IMR-90 (cell line): ENCODE measurements around the gene ATP1B2. TPM values are rescaled to one million over a fixed set of nuclear protein-coding genes. Genes with fewer than 3 reads are reported as not detected.

Experiments
- ATAC-seq: fragments of 200-7000 bp; cut with Tn5 transposase; 2 replicates; pipeline ENCODE4 v1.9.1; 2020; ENCODE audit warnings: low read depth, mild to moderate bottlenecking, moderate library complexity
- BruUV-seq: library from RNA; stranded (reverse); fragments of 400-500 nt; replicated peaks from 2 replicates; lab custom pipeline; 2021; lab: Mats Ljungman, UMichigan
- CTCF ChIA-PET: fragments of 300-600 bp; formaldehyde crosslinking; extraction: SDS; loops from one replicate; lab custom pipeline; 2021; ENCODE audit warnings: antibody characterized with exemption; lab: Yijun Ruan, JAX
- POLR2A ChIA-PET: fragments of 300-600 bp; sonication (Branson Sonifier 250); formaldehyde crosslinking; loops from one replicate; lab custom pipeline; 2022; ENCODE audit warnings: antibody characterized with exemption; ENCODE audit not compliant: unreplicated experiment; lab: Charles Lee
- DNase-seq: peaks from one replicate; pipeline ENCODE4 v3.0.0; 2013
- H2AFZ ChIP-seq: replicated peaks from 2 replicates; pipeline ENCODE3; 2013; ENCODE audit warnings: low read length, mild to moderate bottlenecking; ENCODE audit not compliant: poor library complexity
- H2AK5ac ChIP-seq: 2 replicates; pipeline ENCODE4 v1.6.1; 2013; ENCODE audit warnings: low read depth, low read length, inconsistent platforms
- H2AK9ac ChIP-seq: replicated peaks from 2 replicates; pipeline ENCODE3; 2013; ENCODE audit warnings: mild to moderate bottlenecking, low read depth, low read length, moderate library complexity; ENCODE audit not compliant: poor library complexity
- H2BK120ac ChIP-seq: 2 replicates; pipeline ENCODE4 v1.6.1; 2013; ENCODE audit warnings: low read depth, low read length, inconsistent platforms
- H2BK15ac ChIP-seq: 3 replicates; pipeline ENCODE4 v1.6.1; 2013; ENCODE audit warnings: low read depth, low read length, inconsistent platforms
- H2BK20ac ChIP-seq: 2 replicates; pipeline ENCODE4 v1.6.1; 2013; ENCODE audit warnings: low read depth, mild to moderate bottlenecking, inconsistent platforms, low read length, moderate library complexity
- H2BK5ac ChIP-seq: 2 replicates; pipeline ENCODE4 v1.6.1; 2013; ENCODE audit warnings: mild to moderate bottlenecking, low read depth, low read length, inconsistent platforms; ENCODE audit not compliant: poor library complexity, severe bottlenecking
- H3K14ac ChIP-seq: replicated peaks from 2 replicates; pipeline ENCODE4 v1.6.1; 2013; ENCODE audit warnings: low read depth, low read length, inconsistent platforms
- H3K18ac ChIP-seq: 2 replicates; pipeline ENCODE4 v1.6.1; 2013; ENCODE audit warnings: low read depth, low read length, control low read depth
- H3K23ac ChIP-seq: 2 replicates; pipeline ENCODE4 v1.6.1; 2013; ENCODE audit warnings: low read depth, low read length, inconsistent platforms
- H3K27ac ChIP-seq: 2 replicates; pipeline ENCODE4 v1.5.1; 2013; ENCODE audit warnings: mild to moderate bottlenecking, control low read depth, low read length; ENCODE audit not compliant: insufficient read depth
- H3K27me3 ChIP-seq: 2 replicates; pipeline ENCODE4 v1.6.1; 2013; ENCODE audit warnings: low read length; ENCODE audit not compliant: control insufficient read depth, insufficient read depth
- H3K36me3 ChIP-seq: 2 replicates; pipeline ENCODE4 v1.6.1; 2013; ENCODE audit warnings: low read length, mixed read lengths; ENCODE audit not compliant: control insufficient read depth, insufficient read depth
- H3K4ac ChIP-seq: 2 replicates; pipeline ENCODE4 v1.6.1; 2013; ENCODE audit warnings: low read depth, low read length, inconsistent platforms
- H3K4me1 ChIP-seq: 2 replicates; pipeline ENCODE4 v1.6.1; 2013; ENCODE audit warnings: low read length, mixed read lengths; ENCODE audit not compliant: control insufficient read depth, insufficient read depth
- H3K4me2 ChIP-seq: 2 replicates; pipeline ENCODE4 v1.6.1; 2013; ENCODE audit warnings: low read depth, mild to moderate bottlenecking, control low read depth, low read length, moderate library complexity
- H3K4me3 ChIP-seq: 2 replicates; pipeline ENCODE4 v1.5.1; 2013; ENCODE audit warnings: low read depth, mild to moderate bottlenecking, control low read depth, low read length, moderate library complexity; ENCODE audit not compliant: insufficient read depth
- H3K56ac ChIP-seq: 2 replicates; pipeline ENCODE4 v1.6.1; 2013; ENCODE audit warnings: low read length, inconsistent platforms; ENCODE audit not compliant: insufficient read depth; ENCODE audit errors: extremely low read depth
- H3K79me1 ChIP-seq, 2 experiments: 2 replicates each; pipeline ENCODE4 v1.6.1; 2013; ENCODE audit warnings: low read length in 2 of 2, inconsistent platforms in 1 of 2, low read depth in 1 of 2
- H3K9ac ChIP-seq: 2 replicates; pipeline ENCODE4 v1.6.1; 2013; ENCODE audit warnings: low read depth, low read length, control low read depth
- H3K9me1 ChIP-seq: 2 replicates; pipeline ENCODE4 v1.6.1; 2013; ENCODE audit warnings: low read length, inconsistent platforms; ENCODE audit not compliant: insufficient read depth
- H3K9me3 ChIP-seq: 2 replicates; pipeline ENCODE4 v1.6.1; 2013; ENCODE audit warnings: low read length; ENCODE audit not compliant: control insufficient read depth, insufficient read depth
- H4K20me1 ChIP-seq: 2 replicates; pipeline ENCODE4 v1.6.1; 2013; ENCODE audit warnings: low read length, inconsistent platforms; ENCODE audit not compliant: insufficient read depth
- H4K5ac ChIP-seq: 2 replicates; pipeline ENCODE4 v1.6.1; 2013; ENCODE audit warnings: mild to moderate bottlenecking, low read depth, low read length, control low read depth
- H4K8ac ChIP-seq, 2 experiments: 2 replicates each; pipeline ENCODE4 v1.6.1; 2013; ENCODE audit warnings: low read depth in 2 of 2, low read length in 2 of 2, control low read depth in 1 of 2, inconsistent platforms in 1 of 2
- H4K91ac ChIP-seq: 2 replicates; pipeline ENCODE4 v1.6.1; 2013; ENCODE audit warnings: low read depth, low read length, inconsistent platforms; ENCODE audit not compliant: insufficient read depth
- ELK1 ChIP-seq: fragments of 150-350 bp; IDR thresholded peaks from 2 replicates; pipeline ENCODE4 v1.6.1; 2016; ENCODE audit warnings: low read depth, mild to moderate bottlenecking, low read length, moderate library complexity, borderline replicate concordance
- MAFK ChIP-seq: IDR thresholded peaks from 2 replicates; pipeline ENCODE4 v1.6.1; 2012; ENCODE audit warnings: low read depth, low read length, improper control_type of control experiment
- MAZ ChIP-seq: IDR thresholded peaks from 2 replicates; pipeline ENCODE4 v1.6.1; 2012; ENCODE audit warnings: low read depth, mild to moderate bottlenecking, low read length, improper control_type of control experiment, moderate library complexity, borderline replicate concordance
- POLR2A ChIP-seq: IDR thresholded peaks from 2 replicates; pipeline ENCODE4 v1.6.1; 2012; ENCODE audit warnings: mild to moderate bottlenecking, low read depth, low read length
- RAD21 ChIP-seq: IDR thresholded peaks from 2 replicates; pipeline ENCODE4 v1.6.1; 2012; ENCODE audit warnings: low read length, improper control_type of control experiment
- RCOR1 ChIP-seq: IDR thresholded peaks from 2 replicates; pipeline ENCODE4 v1.6.1; 2012; ENCODE audit warnings: mild to moderate bottlenecking, low read length, improper control_type of control experiment; ENCODE audit not compliant: insufficient replicate concordance
- RFX5 ChIP-seq: IDR thresholded peaks from 2 replicates; pipeline ENCODE4 v1.8.0; 2012; ENCODE audit warnings: low read depth, mild to moderate bottlenecking, low read length, moderate library complexity
- SMC3 ChIP-seq: fragments of 150-350 bp; IDR thresholded peaks from 2 replicates; pipeline ENCODE4 v1.6.1; 2016; ENCODE audit warnings: low read depth, mild to moderate bottlenecking, antibody characterized with exemption, low read length, moderate library complexity
- USF2 ChIP-seq: fragments of 150-350 bp; IDR thresholded peaks from 2 replicates; pipeline ENCODE4 v1.6.1; 2017; ENCODE audit warnings: mild to moderate bottlenecking, antibody characterized with exemption, low read length, low read depth
- WGBS, 2 experiments: methylation state at CpG; one replicate each; pipeline versions ENCODE4 v1.1.5 to v1.1.7; 2013; ENCODE audit warnings: missing lambda C conversion rate in 2 of 2; ENCODE audit not compliant: insufficient read length in 1 of 2; ENCODE audit errors: extremely low coverage in 2 of 2; 5-methylcytosine and 5-hydroxymethylcytosine counted together
- dilution Hi-C: fragments of 300-500 bp; cut with HindIII; formaldehyde crosslinking; loops from one replicate; pipeline ENCODE4 v1.14.3; 2018; ENCODE audit warnings: low sequenced_read_pairs; ENCODE audit not compliant: unreplicated experiment
- in situ Hi-C: fragments of 300-500 bp; cut with MboI; formaldehyde crosslinking; loops from 3 replicates; pipeline ENCODE4 v1.14.3; 2019; ENCODE audit warnings: low sequenced_read_pairs, inconsistent platforms, mixed read lengths
- intact Hi-C: fragments of 100-400 bp; cut with micrococcal nuclease; formaldehyde crosslinking; loops from 2 replicates; pipeline ENCODE4 v1.10.0; 2022
- polyA plus RNA-seq, 3 experiments: library from polyadenylated mRNA; depleted of rRNA; stranded (reverse); fragments of >200 nt; gene quantifications; 2 replicates each; pipeline ENCODE4 v1.2.3, GENCODE V29; 2012; ENCODE audit warnings: low replicate concordance in 1 of 3
- total RNA-seq: library from RNA; depleted of rRNA; stranded (reverse); fragments of >200 nt; gene quantifications from 2 replicates; pipeline ENCODE4 v1.2.3, GENCODE V29; 2012

Gene ATP1B2
- total and polyA plus RNA-seq, 2 of the 4 experiments (the other 2 are of a cell fraction), result 0.02 TPM; not detected in 1

GRCh38 chr17:7651097-7651664 lies 455 bp downstream of the ATP1B2 start:
- no peak overlapping the region for H3K56ac ChIP-seq
- H3K4me2 ChIP-seq, result peak overlapping the region; percentile 93
- H3K18ac ChIP-seq, result no peak overlapping the region
- H4K91ac ChIP-seq, result no peak overlapping the region
- H3K23ac ChIP-seq, result peak overlapping the region; percentile 38; the same call in 1 of the 2 replicates
- H3K27me3 ChIP-seq, result peaks cover 61% of the 10 kb centered on the region
- no peak overlapping the region for H4K8ac ChIP-seq
- no peak overlapping the region for H4K5ac ChIP-seq
- ChIA-PET CTCF (no interaction called here), POLR2A (interaction anchor here (0.6 kb wide), 2 partner anchors 17 to 736 kb away, joined by 4 read pairs; no protein-coding TSS in a partner anchor)
- no peaks in the 10 kb centered on the region for H3K36me3 ChIP-seq
- no TSS peak for BruUV-seq
- peak overlapping the region; percentile 30 for H3K4me3 ChIP-seq
- ATAC-seq (no peak), DNase-seq (no peak)
- no peaks in the 10 kb centered on the region; the same call in none of the 2 replicates for H4K20me1 ChIP-seq
- H2BK120ac ChIP-seq, result no peak overlapping the region
- intact Hi-C loops (no loop called here), in situ Hi-C loops (no loop called here), dilution Hi-C loops (no loop called here)
- H3K9me3 ChIP-seq, result no peaks in the 10 kb centered on the region; the same call in 1 of the 2 replicates
- peak overlapping the region; percentile 67 for H2AFZ ChIP-seq
- no peak overlapping the region for H2BK15ac ChIP-seq
- H2AK9ac ChIP-seq, result no peak overlapping the region
- H3K9me1 ChIP-seq, result no peaks in the 10 kb centered on the region
- H3K4ac ChIP-seq, result no peak overlapping the region
- TF ChIP-seq MAZ, result no peak
- no peak for TF ChIP-seq RAD21
- TF ChIP-seq MAFK, result no peak
- TF ChIP-seq RFX5, result no peak
- no peak for TF ChIP-seq USF2
- no peak for TF ChIP-seq POLR2A
- no peak for TF ChIP-seq RCOR1
- TF ChIP-seq ELK1, result no peak
- TF ChIP-seq SMC3, result no peak
- no peak overlapping the region for H3K27ac ChIP-seq
- H2AK5ac ChIP-seq, result no peak overlapping the region
- no peak overlapping the region for H3K9ac ChIP-seq
- 1% methylated on average over 24 of the region's 45 CpGs; no CpG with 5 or more reads in 1 of the 2 experiments for WGBS, 2 experiments
- H3K4me1 ChIP-seq, result peaks cover 6% of the 10 kb centered on the region; the same call in 1 of the 2 replicates
- H2BK5ac ChIP-seq, result no peak overlapping the region
- H3K14ac ChIP-seq, result no peak overlapping the region
- no peak overlapping the region for H2BK20ac ChIP-seq
- H3K79me1 ChIP-seq, result no peaks in the 10 kb centered on the region
